ENCODE measurements around the gene ZDHHC3.
"Not testable (repeated sequence)": the region's sequence is repeated elsewhere in the genome, so short reads cannot be mapped to it uniquely, and the experiment has no call there.

ZDHHC3 gene

DNA sequence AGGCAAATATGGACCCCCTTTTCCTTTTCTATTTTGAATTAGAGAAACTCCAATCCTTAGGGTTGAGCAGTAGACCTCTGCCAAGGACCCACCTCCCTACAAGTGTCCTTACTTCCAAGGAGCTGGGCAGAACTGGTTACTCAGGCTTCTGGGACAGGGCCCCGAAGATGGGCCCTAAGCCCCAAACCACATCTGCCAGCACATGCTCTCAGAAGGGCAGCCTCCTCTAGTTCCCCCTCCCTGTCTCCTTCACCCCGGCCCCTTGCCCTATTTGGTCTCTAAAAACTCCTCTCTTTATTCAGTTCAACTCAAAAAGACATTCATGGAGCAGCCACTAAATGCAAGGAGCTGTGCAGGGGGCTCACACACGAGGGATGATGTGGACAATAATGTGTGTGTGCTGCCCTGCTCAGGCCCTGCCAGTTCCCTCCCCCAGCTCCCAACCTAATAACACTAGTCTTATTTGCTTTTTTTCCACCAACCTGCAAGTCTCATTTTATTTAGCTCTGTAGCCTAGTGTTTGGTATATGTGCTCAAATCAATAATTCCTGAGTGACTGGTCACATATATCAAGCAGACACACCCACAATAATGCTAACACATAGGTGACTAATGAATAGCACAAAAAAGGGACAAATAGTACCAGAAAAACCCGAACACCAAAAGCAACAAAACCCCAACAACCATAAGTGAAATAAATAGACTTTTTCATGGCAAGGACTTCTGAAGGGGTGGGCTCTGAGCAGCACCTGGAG lies 12.2 kb downstream of the ZDHHC3 start:
- DNase-seq (ENCODE audit: low read depth): no peak

DNA sequence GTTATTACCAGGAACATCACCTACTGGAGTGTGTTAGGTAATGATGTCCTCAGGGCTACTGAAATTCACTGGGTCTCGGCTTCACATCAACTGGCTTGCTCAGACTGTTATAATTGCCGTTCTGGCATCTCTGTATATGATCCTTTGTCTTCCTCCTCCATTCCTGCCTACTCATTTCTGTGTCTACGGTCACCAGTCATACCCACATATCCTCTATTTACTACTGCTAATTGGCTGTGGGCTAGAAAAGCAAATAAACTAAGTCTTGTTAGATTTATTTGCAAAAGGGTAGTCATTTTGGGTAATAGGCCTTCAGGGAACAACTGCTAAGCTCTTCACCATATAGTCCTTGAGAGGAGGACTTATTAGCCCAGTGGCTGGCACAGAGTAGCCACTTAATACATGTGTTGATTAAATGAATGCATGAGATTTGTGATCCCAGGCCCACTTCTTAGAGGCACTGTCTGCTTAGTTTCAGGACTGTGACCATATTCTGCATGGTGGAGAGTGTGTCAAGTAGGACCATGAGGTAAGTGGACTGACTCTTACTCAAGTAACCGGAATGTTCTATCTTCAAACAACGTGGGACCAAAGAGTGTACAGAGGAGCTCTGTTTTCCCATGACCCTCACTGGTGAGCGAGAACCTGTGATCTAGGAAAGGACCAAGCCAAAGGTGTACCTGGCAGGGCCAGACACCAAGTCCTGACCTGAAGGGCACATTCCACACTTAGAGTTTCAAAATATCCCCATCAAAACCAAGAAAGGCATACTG lies 13.2 kb downstream of the ZDHHC3 start:
- no peak for DNase-seq (ENCODE audit: low read depth)

DNA sequence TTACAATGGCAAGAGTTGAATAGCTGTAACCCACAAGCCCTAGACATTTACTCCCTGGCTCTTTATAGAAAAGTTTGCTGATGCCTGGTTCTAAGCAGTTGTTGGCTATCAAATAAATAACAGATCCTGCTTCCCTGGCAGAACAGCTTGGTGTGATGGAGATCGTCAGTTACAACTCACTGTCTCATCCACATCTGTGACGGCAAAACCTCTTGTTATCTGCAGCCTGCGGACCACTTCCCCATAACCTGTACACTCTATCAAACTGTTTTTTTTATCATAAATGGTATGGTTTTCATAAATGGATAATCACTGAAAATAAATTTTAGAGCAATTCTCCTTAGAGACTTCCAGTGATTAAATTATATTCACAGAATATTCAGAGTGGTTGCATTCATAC lies 14.1 kb downstream of the ZDHHC3 start:
- no peak for DNase-seq (ENCODE audit: low read depth)

DNA sequence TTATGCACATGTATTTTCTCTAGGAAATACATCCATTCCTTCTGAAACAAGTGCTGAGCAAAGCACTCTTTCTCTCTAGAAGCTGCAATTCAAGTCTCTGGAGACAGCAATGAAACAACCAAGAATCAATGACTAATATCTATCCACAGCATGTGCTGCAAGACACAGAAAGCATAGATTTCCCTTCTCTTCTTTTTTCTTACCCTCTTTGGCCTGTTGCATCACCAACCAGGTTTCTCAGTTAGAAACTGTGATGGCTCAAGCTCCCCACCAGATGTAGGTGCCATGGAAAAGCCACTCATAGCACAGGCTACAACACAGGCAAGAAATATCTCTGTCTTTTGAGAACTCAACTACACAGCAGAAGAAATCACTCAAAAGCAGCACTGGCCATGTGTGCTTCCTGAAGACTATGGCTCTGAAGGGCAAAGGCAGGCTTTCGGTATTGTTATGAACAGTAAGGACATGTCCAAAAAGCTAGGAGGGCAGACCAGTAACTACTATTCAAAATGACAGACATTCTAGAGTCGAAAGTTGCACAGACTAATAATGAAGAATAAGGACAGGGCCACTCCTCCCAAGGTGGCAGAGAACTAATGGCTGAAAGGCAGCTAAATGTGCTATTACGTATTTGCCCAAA lies 15.5 kb downstream of the ZDHHC3 start:
- no peak for DNase-seq (ENCODE audit: low read depth)

DNA sequence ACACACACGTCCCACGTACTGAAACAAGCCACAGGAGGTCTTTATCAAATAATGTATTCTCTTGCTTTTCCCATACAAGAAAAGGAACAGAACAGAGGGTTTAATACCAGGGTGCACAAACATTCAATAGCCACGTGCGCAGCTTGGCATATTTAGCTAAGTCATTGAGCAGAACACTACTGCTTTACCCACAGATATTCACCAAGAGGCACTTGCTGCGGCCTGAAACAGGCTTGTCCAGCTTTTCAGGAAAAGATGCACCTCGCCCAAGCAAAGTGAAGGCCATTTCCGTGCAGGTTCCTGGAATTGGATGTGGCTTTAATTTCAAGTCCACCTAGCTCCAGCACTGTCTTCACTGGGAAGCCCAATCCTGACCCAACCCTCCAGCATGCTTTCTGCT lies 17.6 kb downstream of the ZDHHC3 start:
- no peak for DNase-seq (ENCODE audit: low read depth)

DNA sequence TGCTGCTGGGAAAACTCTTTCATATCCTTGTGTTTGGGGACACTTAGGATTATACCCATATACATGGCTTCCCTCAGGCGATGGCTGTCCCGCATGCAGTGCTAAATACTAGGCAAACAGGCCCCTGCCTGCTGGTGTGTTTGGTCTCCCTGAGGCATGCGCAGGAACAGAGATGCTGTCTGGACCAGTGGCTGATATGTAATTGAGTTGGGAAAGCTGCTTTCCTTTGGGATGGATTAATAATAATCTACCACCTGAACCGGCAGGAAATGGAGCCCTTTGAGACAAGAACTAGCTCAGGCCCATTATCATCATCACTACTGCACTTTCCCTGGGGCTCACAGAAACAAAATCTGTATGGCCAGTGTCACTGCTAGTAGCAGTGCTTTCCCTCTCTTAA lies 18.0 kb downstream of the ZDHHC3 start:
- DNase-seq (ENCODE audit: low read depth): no peak

DNA sequence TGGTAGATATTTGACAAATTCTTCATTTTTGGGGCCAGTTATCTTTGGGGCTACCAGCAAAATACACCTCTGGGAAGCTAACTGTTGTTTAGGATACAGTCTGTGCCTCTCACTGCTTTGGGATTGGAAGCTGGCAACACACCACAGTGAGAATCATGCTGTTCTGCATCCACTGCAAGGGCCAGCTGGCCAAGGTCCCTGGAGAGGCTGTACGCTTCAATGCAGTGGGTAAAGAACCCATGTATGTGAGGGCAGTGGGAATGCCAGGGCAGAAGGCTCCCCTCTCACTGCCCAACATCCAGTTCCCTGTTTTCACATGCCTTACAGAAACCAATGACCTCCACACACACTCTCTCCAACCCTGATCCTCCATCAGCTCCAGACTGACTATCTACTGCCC lies 20.1 kb downstream of the ZDHHC3 start:
- DNase-seq (ENCODE audit: low read depth): no peak

DNA sequence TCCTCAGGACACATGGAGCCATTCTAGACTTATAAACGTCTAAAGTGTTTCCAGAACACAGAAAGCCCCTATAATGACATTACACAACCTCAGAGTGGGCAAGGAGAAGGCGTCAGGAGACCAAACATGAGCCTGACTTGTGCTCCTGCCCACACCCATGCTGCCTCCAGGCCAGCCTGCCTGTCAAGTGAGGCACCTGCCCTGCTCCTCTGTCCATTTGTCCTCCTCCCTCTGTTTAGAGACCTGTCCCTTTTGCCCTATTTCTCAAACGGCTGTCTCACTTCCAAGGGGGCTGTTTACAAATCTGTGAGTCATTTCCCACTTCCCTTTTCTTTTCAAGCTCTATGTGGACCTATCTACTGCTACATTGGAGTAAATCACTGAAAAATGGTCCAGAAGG lies 21.0 kb downstream of the ZDHHC3 start:
- DNase-seq (ENCODE audit: low read depth): no peak

DNA sequence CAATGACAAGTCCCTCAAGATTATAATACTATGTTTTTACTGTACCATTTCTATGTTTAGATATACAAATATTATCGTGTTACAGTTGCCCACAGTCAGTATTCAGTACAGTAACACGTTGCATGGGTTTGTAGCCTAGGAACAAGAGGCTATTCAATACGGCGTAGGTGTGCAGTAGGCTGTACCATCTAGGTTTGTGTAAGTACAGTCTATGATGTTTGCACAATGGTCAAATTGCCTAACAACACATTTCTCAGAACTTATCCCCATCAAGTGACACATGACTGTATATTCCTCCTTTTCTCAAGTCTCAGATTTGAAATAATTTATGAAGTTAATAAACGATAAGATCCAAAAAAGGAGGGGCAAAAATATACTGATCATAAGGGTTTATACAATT lies 21.7 kb downstream of the ZDHHC3 start:
- DNase-seq (ENCODE audit: low read depth): no peak

DNA sequence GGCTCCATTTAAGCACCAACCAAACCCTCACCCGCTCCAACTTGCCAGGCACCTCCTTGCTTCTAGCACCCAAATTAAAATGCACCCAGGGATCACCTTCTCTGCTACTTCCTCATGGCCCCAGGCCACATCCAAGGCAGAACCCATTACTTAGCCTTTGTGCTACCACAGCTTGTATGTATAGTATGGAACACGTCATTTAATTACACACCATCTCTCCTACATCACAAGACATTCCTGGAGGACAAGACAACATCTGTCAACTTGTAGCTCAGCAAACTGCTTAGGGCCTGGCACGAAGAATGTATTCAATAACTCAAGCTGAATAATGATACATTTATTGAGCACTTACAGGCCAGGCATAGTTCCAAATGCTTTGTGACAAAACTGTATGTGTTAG lies 23.3 kb downstream of the ZDHHC3 start:
- DNase-seq (ENCODE audit: low read depth): no peak

DNA sequence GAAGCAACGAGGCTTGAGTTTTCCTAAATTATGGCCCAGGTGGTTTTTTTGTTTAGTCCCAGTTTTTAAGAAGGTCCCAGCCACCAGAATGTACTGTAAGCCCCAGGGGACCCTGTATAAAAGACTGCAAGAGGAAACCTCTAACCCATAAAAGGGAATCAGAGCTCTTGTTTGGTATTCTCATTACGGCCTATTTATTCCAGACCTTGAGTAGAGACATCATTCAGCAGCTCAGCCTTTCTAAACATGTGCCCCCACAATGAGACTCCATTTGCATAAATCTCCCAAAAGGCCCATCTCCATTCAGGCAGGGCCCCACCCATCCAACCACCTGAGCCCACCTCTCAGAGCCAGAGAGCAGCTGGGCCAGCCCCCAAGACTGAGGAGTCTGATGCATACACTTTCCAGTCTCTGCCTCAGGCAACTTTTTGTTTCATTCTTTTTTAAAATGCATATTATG lies 25.7 kb downstream of the ZDHHC3 start:
- no peak for DNase-seq (ENCODE audit: low read depth)

DNA sequence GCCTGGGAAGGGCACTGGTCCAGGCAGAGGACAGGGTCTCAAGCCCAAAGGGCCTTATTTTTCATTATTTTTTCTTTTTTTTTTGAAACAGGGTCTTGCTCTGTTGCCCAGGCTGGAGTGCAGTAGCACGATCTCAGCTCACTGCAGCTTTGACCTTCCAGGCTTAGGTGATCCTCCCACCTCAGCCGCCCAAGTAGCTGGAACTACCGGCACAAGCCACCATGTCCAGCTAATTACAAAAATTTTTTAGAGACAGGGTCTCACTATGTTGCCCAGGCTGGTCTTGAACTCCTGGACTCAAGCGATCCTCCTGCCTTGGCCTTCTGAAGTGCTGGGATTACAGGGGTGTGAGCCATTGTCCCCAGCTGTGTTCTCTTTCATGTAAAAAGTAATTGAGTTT lies 26.2 kb downstream of the ZDHHC3 start:
- DNase-seq (ENCODE audit: low read depth): not testable (repeated sequence)

DNA sequence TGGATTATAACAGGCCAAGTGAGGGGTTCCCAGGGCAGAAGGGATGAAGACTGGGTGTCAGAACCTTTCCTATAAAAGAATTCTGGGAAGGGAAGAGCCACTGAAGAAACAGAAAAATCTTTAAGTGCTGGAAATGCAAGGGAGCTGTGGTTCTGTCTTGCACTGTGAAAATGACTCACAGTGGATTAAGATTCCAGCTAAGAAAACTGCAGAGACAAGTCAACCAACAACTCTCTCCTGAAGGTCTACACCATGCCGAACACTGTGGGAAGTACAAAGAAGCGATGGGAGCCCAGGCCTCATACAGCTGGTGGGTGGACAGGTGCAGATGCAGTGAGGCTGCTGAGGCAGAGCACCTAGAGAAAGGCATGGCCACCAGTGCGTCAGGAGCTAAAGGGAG lies 27.7 kb downstream of the ZDHHC3 start:
- DNase-seq (ENCODE audit: low read depth): no peak

DNA sequence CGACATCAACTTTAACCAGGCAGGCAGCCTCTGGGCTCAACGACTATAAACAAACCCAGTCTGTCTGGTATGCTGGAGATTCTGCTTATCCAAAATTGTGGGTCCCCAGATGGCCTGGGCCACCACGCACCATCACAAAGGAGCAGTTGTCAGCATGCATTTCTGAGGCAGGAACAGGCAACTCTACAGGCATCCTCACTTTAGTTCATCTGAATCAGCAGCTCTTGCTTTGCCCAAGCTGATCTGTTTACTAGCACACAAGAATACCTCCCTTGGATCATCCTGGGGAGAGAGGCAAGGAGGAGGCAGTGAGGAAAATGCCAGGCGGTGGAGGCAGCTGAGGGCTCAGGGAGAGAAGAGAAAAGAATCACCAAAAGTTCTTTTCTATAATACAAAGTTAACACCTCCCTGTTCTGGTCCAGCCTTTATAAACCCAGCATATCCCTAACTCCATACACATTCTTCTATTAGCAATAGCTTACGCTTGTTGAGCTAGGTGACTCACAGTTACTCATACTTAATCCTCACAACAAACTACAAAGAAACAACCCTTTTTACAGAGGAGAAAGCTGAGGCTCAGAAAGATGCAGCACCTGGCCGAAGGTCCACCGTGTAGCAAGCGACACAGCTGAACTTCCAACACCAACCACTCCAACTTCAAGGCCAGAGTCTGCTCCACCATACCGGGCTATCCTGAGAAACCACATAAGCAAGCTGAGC lies 33.6 kb downstream of the ZDHHC3 start:
- no peak for DNase-seq (ENCODE audit: low read depth)

DNA sequence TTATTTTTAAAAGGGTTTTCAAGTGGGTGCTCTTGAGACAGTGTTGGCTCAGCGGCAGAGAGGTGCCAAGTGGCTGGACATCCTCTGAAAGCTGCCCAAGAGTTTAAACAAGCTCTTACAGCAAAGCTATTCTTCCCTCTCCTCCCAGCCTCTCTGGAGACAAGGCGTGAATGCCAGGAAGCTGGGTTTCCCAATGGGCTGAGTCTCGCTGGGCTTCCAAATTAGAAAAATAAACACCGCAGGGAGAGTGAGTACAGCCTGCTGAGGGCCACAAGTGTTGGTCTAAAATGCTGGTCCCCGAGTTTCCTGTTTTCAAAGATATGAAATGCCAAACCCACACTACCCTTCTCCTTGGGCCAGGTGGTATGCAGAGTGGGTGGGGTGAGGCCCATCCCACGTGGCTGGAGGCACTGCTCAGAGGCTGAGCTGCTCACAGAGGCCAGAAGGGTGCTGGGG lies 36.4 kb downstream of the ZDHHC3 start:
- no peak for DNase-seq (ENCODE audit: low read depth)

DNA sequence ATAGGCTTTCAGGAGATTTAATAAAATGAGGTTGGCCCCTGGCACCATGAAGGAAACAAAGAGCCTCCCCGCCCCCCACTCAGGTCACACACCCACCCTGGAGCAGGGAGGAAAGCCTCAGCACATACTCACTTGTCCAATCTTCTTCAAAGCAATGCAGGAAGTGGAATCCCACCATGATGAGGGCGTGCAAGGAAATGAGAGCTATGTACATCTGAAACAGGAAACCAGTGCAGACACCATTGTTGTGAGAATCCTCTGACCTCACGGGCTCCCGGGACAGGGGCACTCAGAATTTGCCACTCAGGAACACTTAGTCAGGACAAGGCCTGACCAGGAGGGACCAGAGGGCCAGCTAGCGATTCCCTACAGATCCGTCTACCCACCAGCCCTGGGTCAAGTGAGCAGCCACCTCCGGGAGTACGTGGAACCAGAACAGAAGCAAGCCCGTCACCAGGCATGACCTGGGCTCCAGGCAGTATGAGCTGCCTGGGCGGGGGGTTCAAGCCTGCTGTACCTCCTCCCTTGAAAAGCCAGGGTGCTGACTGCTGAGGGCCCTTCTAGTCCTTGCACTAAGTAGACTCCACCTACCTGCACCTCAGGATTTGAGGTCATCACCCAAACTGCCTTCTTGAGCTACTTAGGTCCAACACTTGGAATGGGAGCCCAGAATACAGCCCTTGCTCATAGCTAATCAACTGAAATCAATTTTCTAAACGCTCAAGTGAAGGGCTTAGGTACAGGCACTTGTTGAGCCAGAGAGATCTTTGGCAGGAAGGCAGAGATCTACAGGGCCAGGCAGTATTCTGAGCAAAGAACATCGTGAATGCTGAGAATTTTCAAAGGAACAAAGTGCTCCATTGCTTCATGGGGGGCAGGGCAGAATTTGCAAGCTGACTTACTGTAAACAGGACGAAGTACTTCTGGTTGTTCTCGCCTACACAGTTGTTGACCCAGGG lies 42.7 kb downstream of the ZDHHC3 start:
- DNase-seq (ENCODE audit: low read depth): no peak

DNA sequence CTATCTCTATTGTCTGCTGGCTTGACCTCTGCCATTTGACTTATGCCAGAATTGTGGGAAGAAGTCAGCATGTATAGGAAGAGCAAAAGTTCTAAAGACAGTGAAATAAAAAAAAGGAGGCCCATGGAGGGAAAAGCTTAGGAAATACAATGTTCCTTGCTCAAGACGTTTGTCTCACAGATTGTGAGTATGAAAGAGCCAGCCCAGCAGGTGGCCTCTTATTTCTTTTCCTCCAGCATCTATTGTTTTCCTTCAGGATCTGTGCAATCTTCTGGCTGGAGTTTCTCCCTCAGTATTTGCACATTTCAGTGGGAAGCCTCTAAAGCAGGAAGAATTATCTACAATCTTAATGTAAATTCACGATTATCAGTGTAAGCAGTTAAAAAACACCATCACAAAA lies 43.7 kb downstream of the ZDHHC3 start:
- DNase-seq (ENCODE audit: low read depth): no peak

DNA sequence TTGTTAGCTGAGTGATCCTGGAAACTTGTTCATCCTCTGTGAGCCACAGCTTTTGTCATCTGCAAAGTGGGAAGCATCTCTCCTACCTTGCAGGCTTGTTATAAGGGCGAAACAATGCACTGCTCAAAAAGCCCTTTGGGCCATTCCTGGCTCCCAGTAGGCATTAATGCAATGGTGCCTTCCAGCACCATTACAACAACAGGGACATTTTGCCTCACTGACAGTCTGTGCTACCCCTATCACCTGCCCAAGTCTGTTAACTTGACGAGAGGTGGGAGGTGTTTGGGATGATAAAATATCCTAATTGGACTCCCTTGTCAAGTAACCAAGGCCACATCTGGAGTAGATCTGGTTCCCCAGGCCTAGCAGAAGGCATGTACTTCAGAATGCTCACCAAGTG lies 44.2 kb downstream of the ZDHHC3 start:
- DNase-seq (ENCODE audit: low read depth): no peak

DNA sequence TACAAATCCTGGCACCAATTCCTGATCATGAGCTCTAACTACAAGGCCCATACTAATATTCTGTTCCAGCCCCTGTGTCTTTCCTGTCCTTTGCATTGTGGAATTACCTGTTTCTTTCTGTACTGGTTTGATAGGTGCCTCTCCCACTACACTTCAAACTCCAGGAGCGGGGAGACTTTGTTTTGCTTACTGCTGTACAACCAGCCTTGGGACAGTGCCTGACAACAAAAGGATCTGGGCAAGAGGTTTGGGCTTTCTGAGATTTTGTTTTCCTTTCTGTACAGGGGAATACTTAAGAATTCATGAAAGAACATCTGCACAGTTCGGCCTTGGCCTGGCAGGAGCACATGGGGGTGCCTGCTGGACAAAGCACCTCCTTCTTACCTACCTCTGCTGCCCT lies 45.1 kb downstream of the ZDHHC3 start:
- no peak for DNase-seq (ENCODE audit: low read depth)

DNA sequence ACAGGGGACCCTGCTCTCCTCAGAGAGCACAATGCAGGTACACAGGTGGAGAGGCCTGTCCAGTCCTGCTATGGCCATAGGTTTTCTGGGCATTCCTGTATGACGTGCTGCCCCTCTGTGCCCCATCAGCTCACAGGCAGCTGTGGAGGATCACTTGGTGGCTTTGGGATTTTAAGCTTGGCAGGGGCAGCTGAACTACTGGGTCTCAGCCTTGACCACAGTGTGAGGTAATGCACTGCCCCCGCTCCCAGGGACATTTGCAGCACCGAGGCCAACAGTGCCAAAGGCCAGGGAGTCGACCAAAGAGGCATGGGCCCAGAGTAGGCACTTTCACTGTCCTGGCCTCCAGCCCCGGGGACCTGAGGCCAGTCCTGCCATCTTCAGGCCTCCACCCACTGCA lies 46.2 kb downstream of the ZDHHC3 start:
- no peak for DNase-seq (ENCODE audit: low read depth)

DNA sequence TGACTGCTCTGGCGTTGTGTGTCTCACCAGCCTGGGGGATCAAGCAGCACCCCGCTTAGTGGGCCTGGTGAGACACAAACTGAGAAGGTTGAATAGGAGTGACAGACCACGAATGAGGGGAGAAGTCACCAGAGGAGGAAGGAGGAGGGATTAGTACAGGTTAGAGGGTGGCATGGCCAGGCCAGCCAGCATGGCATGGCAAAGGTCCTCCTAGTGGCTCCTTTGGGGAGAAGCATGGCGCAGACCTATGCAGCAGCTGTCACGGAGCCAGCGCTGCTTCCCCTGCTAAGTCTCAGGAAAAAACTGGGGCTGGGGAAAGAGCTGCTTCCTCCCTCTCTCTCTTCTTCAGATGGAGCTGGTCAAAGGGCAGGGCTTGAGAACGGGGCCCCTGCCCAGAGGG lies 48.6 kb downstream of the ZDHHC3 start:
- DNase-seq (ENCODE audit: low read depth): no peak
